ENCODE results near the gene RSBN1L. TPM values are rescaled to one million over a fixed set of nuclear protein-coding genes. Genes with fewer than 3 reads are reported as not detected.
"Not testable (repeated sequence)": the region's sequence is repeated elsewhere in the genome, so short reads cannot be mapped to it uniquely, and the experiment has no call there.

The RSBN1L gene
- total RNA-seq, 1 donor from 2014 or later = 8.1 TPM

DNA sequence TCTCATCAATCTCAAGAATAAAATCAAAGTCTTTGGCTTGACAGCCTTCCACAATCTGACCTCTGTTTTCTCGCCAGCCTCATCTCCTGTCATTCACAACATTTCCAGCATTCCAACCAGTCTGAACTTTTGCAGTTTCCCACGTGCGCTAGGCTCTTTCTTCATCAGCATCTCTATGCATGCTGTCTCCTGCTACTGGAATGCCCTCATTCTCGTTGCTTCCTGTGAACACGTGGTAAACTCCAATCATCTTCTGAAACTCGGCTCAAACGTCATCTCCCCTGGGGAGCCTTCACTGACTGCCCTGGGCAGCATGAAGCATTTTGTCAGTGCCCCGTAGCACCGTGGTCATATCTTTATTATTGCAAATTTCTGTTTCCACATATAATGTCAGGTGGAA is 12.2 kb upstream of the RSBN1L start:
- intact Hi-C loops (cut with DNase I) = no loop called here
- ATAC-seq (peak; percentile 79), DNase-seq (ENCODE audit: missing footprints) (no peak)

DNA sequence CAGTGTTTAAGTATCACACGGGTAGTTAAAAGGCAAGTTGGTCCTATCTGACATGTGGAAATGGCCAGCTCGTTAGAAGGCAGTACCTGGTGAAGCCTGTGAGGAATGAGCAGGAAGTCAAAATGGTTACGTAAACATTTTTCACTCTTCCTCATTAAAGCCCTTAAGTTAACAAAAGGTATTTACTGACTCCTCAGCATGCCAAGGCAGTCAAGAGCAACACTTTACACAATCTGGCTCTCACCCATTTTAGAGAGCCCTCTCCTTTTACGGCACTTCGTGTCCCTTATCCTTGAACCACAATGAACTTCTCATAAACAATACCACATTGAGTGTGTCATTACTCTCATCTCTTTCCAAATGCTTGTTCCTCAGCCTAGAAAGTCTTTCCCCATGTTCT is 11.0 kb upstream of the RSBN1L start:
- DNase-seq (ENCODE audit: missing footprints) (no peak), ATAC-seq (peak; percentile 53)
- intact Hi-C loops (cut with DNase I) = no loop called here

DNA sequence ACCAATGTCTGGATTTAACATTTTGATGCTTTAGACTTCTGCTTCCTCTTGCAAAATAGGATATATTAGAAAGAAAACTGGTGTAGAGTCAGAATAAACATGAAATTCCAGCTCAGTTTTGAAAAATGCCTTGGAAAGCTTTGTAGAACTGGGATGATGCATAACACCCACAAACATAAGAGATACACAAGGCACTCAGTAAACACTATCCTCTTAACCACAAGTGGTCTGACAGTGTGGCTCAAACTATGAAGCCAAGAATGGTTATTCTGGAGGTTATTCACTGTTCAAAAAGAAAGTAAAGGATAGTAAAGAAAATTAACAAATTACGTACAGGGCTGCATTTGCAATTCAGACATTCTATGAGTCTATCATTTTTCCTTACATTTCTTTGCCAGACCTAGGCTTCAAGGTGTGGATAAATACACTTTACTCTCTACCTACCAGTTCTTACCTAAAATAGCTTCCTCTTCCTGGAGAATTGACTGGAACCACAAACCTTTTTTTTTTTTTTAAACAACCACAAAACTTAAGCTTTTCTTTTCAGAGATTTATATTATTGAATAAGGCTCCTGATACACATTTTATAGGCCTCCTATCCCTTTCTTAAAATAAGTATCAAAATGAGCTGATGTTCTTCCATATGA is 9.0 kb upstream of the RSBN1L start:
- intact Hi-C loops (cut with DNase I) = no loop called here
- DNase-seq (ENCODE audit: missing footprints) = no peak
- ATAC-seq = no peak

DNA sequence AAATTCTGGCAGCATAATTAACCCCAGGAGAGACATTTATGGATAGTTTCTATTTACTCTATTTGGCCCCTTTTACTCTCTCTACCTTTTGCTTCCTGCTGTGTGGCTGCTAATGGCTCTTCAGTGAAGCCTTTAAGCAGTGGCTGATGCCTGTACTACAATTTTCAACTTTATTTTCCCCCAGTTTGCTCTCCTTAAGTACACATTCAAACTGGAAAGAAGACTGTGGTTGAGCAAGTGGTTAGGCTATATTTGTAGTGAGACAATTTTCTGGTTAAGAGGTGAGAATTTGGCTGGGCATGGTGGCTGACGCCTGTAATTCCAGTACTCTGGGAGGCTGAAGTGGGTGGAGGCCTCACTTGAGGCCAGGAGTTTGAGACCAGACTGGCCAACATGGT is 8.5 kb upstream of the RSBN1L start:
- DNase-seq (ENCODE audit: missing footprints) (no peak), ATAC-seq (no peak)
- intact Hi-C loops (cut with DNase I) = no loop called here

DNA sequence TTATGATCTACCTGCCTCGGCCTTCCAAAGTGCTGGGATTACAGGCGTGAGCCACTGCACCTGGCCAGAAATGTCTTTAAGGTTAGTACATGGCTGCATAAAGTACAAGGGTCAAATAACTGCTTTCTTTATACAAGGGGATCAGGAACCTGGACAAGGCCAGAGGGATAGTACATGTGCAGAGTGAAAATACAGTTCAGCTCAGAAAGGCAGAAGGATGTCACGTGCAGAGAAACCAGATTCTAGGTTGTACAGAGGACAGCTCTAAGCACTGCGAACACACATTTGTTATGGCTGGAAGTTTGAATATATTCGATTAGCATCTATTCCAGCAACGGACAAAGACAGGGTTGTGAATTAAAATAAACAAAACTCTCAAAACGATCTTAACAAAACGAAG is 6.0 kb upstream of the RSBN1L start:
- no peak for DNase-seq (ENCODE audit: missing footprints)
- intact Hi-C loops (cut with DNase I) = loop anchor here (10.0 kb wide), 1 partner anchor 65 kb away; no protein-coding TSS in a partner anchor
- ATAC-seq = no peak

DNA sequence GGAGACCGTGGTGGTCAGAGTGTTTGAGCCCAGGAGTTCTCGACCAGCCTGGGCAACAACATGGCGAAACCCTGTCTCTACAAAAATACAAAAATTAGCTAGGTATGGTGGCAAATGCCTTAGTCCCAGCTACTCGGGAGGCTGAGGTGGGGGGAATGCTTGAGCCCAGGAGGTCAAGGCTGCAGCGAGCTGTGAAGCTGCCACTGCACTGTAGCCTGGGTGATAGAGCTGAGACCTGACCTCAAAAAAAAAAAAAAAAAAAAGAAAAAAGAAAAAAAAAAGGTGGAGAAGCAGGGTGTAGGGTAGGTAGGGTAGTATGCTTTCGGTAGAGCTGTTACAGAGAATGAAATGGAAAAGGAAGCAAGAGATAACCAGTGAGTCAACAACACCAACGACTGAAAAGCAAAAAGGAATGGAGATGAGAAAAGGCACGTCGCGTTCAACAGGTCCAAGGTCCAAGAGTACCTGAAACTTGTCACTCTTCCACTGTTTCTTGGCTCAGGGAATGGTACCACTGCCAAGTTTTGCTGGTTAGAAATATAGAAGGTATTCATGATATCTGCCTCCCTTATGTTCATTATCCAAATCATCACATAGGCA is 4.3 kb upstream of the RSBN1L start:
- DNase-seq (ENCODE audit: missing footprints) (no peak), ATAC-seq (no peak)
- intact Hi-C loops (cut with DNase I) = loop anchor here (10.0 kb wide), 1 partner anchor 63 kb away; no protein-coding TSS in a partner anchor

DNA sequence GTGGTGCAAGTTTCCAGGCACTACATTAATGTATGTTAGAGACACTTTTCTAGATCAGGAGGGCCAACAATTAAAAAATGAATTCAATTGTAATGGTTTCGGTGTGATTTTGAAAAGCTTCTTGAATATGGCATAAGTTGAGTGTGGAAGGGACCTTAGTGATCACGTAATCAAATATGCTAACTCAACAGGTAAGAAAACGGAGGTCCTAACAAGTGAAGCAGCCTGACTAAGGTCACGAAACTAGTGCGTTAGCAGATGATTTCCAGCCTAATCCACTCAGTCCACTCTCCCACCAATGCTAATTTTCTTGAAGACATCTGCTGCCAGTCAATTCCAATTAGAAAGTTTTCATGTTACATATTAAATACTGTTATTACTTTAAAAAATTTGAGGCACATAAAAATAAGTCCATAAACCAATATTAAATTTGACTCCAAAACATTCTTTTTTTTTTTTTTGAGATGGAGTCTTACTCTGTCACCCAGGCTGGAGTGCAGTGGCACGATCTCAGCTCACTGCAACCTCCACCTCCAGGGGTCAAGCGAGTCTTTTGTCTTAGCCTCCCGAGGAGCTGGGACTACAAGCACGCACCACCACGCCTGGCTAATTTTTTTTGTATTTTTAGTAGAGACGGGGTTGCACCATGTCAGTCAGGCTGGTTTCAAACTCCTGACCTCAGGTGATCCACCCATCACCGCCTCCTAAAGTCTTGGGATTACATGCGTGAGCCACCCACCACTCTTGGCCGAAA is 2.3 kb upstream of the RSBN1L start:
- ATAC-seq (no peak), DNase-seq (ENCODE audit: missing footprints) (no peak)
- intact Hi-C loops (cut with DNase I) = loop anchor here (10.0 kb wide), 1 partner anchor 61 kb away; no protein-coding TSS in a partner anchor

DNA sequence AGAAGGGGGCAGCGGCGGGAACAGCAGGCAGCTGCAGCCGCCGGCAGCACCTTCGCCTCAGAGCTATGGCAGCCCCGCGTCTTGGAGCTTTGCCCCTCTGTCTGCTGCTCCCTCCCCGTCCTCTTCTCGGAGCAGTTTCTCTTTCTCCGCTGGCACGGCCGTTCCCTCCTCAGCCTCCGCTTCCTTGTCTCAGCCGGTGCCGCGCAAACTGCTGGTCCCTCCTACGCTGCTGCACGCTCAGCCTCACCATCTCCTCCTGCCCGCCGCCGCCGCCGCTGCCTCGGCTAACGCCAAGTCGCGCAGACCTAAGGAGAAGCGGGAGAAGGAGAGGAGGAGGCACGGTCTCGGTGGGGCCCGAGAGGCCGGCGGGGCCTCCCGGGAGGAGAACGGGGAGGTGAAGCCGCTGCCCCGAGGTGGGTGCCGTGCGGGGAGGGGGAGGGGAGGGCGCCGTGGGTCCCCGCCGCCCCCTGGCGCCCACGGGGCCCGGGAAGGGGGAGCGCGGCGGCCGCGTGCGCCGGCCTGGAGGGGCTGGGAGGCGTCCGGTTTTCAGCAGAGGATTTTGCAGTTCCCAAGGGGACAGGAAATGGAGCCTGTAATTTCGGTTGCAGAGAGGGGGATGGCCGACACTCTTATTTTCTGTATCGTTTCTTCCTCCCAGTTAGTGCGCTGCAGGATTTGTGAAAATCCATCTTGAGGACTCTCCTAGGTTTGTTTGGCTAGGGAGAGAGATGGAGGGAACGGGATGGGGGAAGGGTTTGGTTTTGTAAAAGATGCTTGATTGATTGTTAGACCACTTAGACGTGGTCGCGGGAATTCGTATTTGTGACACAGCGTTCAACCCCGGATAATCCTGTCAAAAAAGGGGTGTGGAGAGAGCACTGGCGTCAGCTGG is 630 bp downstream of the RSBN1L start:
- peak; percentile 58 for ATAC-seq
- peak; percentile 86 for DNase-seq (ENCODE audit: missing footprints)
- intact Hi-C loops (cut with DNase I) = loop anchor here (5.0 to 10.0 kb wide), 2 partner anchors 40 to 58 kb away; no protein-coding TSS in a partner anchor

DNA sequence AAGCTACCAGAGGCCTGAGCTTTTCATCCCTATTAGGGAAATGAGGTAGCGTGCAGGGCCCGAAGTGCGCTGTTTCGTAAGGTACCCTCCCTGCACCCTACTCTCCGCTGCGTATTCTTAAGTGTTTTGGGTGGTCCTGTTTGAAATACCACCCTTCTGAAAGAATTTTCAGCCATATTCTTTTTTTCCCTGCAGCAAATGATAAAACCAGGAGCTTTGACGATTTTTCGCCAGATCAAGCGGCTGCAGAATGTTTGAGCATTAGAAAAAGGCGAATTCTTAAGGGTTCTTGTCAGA is 1.2 kb downstream of the RSBN1L start:
- intact Hi-C loops (cut with DNase I) = loop anchor here (5.0 to 10.0 kb wide), 2 partner anchors 40 to 57 kb away; no protein-coding TSS in a partner anchor
- DNase-seq (ENCODE audit: missing footprints) (no peak), ATAC-seq (peak; percentile 26)

DNA sequence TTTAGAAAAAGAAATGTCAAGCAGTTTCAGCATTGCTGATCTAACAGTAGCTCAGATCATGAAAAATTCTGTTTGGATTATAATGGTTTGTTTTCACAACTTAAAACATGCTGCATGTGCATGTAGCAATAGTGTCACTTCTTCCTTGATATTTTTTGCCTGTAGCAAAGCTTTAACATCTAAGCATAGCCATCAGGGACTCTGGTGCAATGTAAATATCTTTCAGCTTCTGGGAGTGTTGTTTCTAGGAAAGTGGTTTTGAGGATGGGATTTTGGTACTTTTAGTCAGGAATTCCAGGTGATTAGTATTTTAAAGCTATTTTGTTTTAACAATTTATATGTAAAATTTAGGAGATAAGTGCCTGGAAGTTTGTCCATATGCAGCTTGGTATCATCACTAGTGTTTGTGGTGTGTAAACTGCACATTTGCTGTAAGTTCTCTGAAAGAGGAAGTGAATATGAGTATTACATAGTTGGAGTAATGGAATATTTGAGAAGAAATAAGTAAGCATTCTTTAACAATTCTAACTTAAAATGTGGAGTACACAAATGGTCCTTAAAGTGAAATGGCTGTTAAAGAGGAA is 1.9 kb downstream of the RSBN1L start:
- intact Hi-C loops (cut with DNase I) = loop anchor here (5.0 to 10.0 kb wide), 2 partner anchors 41 to 57 kb away; no protein-coding TSS in a partner anchor
- no peak for DNase-seq (ENCODE audit: missing footprints)
- no peak for ATAC-seq

DNA sequence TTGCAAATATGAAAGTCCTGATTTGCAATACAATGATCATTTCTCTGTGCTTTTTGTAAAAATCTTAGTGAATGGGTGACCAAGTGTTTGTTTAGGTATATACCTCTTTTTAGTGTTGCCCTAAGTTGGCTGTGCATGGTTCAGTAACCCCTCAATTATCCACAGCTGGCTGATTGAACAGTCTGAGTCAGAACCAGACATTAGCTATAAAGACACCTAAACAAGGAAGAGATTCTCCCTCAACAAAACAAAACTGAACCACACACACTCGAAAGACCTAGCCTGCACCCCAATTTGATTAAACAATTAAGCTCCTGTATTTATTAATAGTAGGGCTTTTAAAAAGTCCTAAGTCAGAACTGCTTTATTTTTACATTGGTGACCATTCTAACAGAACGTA is 2.8 kb downstream of the RSBN1L start:
- ATAC-seq = no peak
- intact Hi-C loops (cut with DNase I) = loop anchor here (5.0 to 10.0 kb wide), 2 partner anchors 42 to 56 kb away; no protein-coding TSS in a partner anchor
- DNase-seq (ENCODE audit: missing footprints) = no peak

DNA sequence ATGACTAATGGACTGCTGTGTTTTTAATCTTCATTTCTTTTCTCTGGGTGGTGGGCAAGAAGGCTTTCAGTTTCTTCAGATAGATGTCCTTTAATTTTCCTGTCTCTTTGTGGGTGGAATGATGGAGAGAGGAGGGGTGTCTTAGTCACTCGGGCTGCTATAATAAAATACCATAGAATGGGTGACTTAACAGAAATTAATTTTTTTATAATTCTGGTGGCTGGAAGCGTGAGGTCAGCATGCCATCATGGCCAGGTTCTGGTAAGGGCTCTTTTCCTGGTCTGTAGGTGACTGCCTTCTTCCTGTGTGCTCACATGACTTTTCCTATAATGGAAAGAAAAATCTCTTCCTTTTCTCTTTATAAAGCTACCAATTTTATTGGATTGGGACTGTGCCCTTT is 6.3 kb downstream of the RSBN1L start:
- intact Hi-C loops (cut with DNase I) = no loop called here
- ATAC-seq (no peak), DNase-seq (ENCODE audit: missing footprints) (no peak)

DNA sequence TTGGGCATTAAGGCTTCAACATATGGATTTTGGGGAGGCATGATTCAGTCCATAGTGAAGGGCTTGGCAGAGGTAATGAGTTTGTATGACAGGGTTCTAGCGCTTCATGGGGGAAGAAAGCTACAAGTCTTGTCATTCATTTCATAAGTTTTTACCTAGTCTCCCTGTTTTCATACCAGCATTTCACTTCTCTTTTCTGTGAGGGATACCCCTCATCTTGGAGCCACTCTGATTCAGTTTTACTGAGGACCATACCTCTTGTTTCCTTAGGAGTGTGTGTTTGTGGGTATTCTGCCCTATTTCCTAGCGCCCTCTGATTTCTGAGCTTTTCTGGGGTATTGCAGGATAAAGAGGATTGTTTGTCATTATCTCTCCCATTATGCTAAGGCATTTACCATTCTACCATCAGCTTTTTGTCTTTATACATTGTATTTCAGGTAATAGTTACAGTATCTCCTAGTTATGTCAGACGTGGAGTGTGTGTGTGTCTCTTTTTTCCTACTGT is 6.8 kb downstream of the RSBN1L start:
- intact Hi-C loops (cut with DNase I) = no loop called here
- ATAC-seq = no peak
- no peak for DNase-seq (ENCODE audit: missing footprints)

DNA sequence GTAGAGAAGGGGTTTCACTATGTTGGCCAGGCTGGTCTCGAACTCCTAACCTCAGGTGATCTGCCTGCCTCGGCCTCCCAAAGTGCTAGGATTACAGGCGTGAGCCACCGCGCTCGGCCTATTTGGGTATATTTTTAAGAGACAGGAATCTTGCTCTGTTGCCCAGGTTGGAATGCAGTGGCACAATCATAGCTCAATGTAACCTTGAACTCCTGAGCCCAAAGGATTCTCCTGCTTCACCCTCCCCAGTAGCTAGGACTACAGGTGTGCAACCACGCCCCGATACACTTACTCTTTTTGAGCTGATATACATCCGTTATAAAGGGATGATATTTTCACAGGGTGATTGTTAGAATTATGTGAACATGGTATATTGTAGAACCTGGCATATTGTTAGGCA is 7.4 kb downstream of the RSBN1L start:
- ATAC-seq; intact Hi-C loops (cut with DNase I); DNase-seq (ENCODE audit: missing footprints): not testable (repeated sequence)

DNA sequence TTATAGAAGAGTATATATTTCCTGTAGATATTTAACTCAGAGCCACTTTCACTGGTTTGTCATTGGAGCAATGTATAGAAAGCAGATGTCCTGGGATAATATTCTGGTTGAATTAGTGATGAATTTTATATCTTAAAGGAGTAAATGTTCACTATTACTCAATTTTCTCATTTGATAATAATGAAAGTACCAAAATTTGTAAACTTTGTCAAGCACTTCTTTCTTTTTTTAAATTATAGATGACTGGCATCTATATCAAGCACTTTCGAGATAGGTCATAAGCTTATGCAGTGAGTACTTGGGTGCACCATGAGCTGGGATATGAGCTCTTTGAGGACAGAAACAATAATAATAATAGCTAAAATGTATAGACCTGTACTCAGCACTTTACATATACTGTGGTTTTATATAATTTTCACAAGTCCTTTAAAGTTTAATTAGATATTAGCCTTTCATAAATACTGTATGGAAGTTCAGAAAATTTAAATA is 11.3 kb downstream of the RSBN1L start:
- intact Hi-C loops (cut with DNase I) = no loop called here
- no peak for ATAC-seq
- DNase-seq (ENCODE audit: missing footprints) = no peak

DNA sequence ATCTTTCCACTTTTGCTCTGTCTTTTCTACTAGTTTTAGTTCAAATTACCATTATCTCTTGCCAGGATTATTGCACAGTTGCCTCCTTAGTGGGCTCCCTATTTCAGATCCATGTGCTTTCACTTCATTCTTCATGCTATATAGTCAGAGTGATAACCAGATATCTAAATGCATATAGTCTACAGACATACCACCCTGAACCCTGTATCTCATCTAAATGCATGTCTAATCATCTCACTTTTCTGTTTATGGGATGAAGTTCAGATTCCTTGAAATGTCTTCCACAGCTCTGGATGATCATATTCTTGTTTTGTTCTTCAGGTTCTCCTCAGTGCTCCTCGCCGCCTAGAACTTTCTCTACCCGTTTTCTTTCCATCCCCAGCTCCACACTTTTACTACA is 13.8 kb downstream of the RSBN1L start:
- intact Hi-C loops (cut with DNase I) = no loop called here
- no peak for ATAC-seq

DNA sequence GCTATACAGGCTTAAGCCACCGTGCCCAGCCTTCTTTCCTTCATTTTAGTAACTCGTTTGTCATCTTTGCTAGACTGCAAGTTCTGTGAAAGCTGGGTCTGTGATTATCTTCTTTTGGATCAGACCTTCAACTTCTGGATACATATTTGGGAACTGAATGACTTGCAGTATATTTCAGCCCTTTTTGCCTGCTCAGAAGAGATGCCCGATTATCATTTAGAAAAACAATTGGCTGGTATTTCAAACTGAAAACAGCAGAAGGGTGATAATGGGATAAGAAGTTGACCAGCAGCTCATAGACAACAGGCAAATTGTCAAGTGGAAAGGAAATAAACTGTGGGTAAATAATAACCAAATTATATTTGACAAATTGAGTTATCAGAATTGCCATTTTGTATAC is 14.6 kb downstream of the RSBN1L start:
- DNase-seq (ENCODE audit: missing footprints) (no peak), ATAC-seq (no peak)
- intact Hi-C loops (cut with DNase I) = no loop called here

More for the DNA sequence above, 13.8 kb downstream of the RSBN1L start:
- DNase-seq (ENCODE audit: missing footprints) = no peak

DNA sequence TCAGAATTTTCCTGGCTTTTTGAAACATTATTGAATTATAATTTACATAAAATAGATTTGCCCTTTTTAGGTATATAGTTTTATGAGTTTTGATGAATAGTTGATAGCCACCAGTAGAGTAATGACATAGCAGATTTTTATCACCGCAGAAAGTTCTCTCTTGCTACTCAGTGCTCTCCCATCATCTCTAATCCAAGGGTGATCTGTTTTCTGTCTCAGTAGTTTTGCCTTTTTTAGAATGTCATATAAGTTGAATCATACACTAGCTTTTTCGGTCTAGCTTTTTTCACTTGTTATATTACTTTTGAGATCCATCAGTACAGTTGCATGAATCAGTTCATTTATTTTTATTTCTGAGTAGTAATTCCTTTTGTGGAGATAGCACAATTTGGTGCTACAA is 17.9 kb downstream of the RSBN1L start:
- no peak for ATAC-seq
- intact Hi-C loops (cut with DNase I) = no loop called here

More for the DNA sequence above, 17.9 kb downstream of the RSBN1L start:
- no peak for DNase-seq (ENCODE audit: missing footprints)
